PFSK-1 (cell line): ENCODE results near the gene SEMA3C.

Source experiments
- FOXP2 ChIP-seq: optimal IDR thresholded peaks from 2 replicates; pipeline ENCODE3; 2011; ENCODE audit warnings: borderline replicate concordance, control low read depth, inconsistent platforms; ENCODE audit not compliant: insufficient read depth; ENCODE audit errors: extremely low read length, extremely low read depth
- POLR2AphosphoS5 ChIP-seq: IDR thresholded peaks from 2 replicates; pipeline ENCODE4 v1.6.1; 2012; ENCODE audit warnings: low read depth, mild to moderate bottlenecking, control low read depth, low read length, moderate library complexity
- SIN3A ChIP-seq: IDR thresholded peaks from 2 replicates; pipeline ENCODE4 v1.6.1; 2012; ENCODE audit warnings: mild to moderate bottlenecking, low read length, moderate library complexity, borderline replicate concordance; ENCODE audit not compliant: insufficient read depth
- TAF1 ChIP-seq: IDR thresholded peaks from 2 replicates; pipeline ENCODE4 v1.6.1; 2012; ENCODE audit warnings: low read length, control low read depth, borderline replicate concordance; ENCODE audit not compliant: insufficient read depth
- TF ChIP-seq, protein P1 (sequence below), 2 experiments: IDR thresholded peaks; 2 replicates each; pipeline versions ENCODE4 v1.6.1 to v1.8.0; 2011 to 2012; ENCODE audit warnings: low read depth in 2 of 2, low read length in 2 of 2, control low read depth in 1 of 2, inconsistent platforms in 1 of 2, mild to moderate bottlenecking in 1 of 2, moderate library complexity in 1 of 2; ENCODE audit not compliant: insufficient read depth in 1 of 2

The SEMA3C gene

DNA sequence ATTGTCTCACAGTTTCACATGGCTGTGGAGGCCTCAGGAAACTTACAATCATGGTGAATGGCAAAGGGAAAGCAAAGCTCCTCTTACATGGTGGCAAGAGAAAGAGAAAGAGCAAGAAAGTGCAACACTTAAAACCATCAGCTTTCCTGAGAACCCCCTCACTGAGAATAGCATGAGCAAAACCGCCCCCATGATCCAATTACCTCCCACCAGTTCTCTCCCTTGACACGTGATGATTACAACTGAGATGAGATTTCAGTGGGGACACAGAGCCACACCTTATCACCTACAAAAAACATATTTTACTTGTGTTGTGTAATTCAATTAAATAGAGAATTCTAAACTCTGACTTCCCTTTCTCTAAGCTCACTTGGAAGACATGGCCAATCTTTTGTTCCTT is 80.2 kb downstream of the SEMA3C start:
- no peak for TF ChIP-seq SIN3A

DNA sequence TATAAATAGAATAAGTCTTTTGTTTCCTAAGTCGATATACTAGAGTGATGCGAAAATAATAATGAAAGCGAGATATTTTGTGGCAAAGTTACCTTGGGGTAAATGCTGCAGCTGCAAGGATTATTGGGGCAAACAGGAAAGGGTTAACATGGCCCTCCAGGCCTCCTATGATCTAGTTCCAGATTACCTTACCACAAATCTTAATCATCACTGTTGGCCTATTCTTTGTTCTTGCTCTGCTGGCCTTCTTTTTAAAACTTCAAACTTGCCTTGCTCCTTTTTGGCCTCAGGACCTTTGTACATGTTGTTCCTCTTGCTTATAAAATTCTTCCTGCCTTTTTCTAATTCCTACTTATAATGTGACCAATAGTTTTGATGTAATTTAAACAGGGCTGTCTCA is 81.5 kb downstream of the SEMA3C start:
- TF ChIP-seq SIN3A (no peak), POLR2AphosphoS5 (no peak), TAF1 (no peak), FOXP2 (no peak)
- TF ChIP-seq, protein P1, sequence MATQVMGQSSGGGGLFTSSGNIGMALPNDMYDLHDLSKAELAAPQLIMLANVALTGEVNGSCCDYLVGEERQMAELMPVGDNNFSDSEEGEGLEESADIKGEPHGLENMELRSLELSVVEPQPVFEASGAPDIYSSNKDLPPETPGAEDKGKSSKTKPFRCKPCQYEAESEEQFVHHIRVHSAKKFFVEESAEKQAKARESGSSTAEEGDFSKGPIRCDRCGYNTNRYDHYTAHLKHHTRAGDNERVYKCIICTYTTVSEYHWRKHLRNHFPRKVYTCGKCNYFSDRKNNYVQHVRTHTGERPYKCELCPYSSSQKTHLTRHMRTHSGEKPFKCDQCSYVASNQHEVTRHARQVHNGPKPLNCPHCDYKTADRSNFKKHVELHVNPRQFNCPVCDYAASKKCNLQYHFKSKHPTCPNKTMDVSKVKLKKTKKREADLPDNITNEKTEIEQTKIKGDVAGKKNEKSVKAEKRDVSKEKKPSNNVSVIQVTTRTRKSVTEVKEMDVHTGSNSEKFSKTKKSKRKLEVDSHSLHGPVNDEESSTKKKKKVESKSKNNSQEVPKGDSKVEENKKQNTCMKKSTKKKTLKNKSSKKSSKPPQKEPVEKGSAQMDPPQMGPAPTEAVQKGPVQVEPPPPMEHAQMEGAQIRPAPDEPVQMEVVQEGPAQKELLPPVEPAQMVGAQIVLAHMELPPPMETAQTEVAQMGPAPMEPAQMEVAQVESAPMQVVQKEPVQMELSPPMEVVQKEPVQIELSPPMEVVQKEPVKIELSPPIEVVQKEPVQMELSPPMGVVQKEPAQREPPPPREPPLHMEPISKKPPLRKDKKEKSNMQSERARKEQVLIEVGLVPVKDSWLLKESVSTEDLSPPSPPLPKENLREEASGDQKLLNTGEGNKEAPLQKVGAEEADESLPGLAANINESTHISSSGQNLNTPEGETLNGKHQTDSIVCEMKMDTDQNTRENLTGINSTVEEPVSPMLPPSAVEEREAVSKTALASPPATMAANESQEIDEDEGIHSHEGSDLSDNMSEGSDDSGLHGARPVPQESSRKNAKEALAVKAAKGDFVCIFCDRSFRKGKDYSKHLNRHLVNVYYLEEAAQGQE (IDR thresholded peaks at IDR 0.05; ENCODE audit: insufficient read depth in 1 of 2, low read depth in 2 of 2, low read length in 2 of 2) = no peak

DNA sequence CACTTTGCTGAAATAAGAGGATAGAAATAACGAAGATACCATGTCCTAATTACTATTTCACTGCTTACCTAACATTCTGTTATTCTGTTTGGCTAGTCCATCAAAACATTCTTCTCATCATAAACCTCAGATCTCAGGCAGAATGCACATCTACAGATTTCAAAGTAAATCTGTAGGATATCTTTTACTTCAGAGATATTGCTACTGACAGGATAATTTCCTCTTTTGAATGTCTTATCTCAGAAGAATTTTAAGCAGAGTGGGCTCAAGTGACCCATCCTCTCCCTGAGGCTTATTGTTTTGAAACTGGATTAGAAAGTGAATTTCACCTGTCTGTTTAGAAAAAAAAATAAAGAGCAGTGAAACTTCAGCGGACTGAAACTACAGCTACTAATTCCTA is 83.6 kb downstream of the SEMA3C start:
- TF ChIP-seq POLR2AphosphoS5 (no peak), FOXP2 (no peak), TAF1 (no peak), SIN3A (no peak)
- TF ChIP-seq, protein P1 (IDR thresholded peaks at IDR 0.05; ENCODE audit: insufficient read depth in 1 of 2, low read depth in 2 of 2, low read length in 2 of 2) = no peak

DNA sequence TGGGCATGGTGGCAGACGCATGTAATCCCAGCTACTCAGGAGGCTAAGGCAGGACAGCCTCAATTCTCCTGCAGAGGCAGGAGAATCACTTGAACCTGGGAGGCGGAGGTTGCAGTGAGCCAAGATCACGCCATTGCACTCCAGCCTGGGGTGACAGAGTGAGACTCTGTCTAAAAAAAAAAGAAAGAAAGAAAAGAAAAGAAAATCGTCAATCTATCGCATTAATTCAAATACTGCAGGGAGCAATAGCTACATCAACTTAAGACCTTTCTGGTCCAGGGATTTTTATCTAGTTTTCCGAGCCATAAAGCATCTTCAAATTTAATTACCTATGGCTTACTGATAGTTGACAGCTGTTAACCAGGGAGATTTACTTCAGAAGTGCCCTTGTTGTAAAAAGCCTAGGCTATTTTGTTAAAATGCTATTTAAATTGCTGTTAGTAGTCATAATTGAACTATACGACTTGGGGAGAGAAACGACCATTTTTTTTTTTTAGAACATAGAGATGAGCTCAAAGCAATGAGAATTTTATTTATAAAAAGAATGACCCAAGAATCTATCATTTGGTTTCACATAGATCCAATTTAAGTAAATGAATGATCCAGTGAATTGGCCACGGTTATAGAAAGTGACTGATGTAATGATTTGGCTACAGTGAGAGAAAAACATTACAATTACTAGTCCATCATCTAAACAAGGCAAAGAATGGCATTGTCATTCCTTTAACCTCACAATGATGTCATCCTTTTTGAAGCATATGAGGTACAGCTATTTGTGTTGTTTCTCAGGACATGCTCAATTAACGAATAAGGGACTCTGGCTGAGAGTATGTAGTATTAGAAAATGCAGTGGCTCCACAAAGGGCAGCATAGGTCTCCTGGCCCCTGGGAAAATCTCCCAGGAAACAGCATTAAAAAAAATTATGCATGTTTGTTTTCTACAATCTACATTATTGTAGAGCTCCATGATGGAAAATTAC is 85.3 kb downstream of the SEMA3C start:
- TF ChIP-seq TAF1 (no peak), POLR2AphosphoS5 (no peak), SIN3A (no peak), FOXP2 (no peak)
- TF ChIP-seq, protein P1 (IDR thresholded peaks at IDR 0.05; ENCODE audit: insufficient read depth in 1 of 2, low read depth in 2 of 2, low read length in 2 of 2) = no peak

DNA sequence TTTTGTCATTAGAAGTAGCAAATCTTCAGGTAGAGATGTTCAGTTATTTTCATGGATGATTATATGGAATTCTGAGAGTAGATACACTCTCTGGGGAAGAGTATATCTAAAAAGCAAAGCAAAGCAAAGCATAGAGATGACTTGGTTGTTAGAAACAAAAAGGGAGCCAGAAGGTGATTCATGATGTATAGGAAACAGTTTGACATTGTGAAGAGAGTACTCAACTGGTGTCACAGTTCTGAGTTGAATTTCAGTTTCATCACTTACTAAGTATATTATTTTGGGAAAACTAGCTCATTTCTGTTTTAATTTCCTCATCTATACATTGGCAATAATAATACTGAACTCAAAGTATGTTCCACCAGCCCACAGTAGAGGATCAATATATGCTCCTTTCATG is 86.8 kb downstream of the SEMA3C start:
- TF ChIP-seq TAF1 (no peak), FOXP2 (no peak), POLR2AphosphoS5 (no peak), SIN3A (no peak)
- TF ChIP-seq, protein P1 (IDR thresholded peaks at IDR 0.05; ENCODE audit: insufficient read depth in 1 of 2, low read depth in 2 of 2, low read length in 2 of 2) = no peak
